Amniotic stem cell (primary cell): ENCODE results near the gene AGAP1.

Source experiments
- DNase-seq: peaks from one replicate; lab custom pipeline; 2025; lab: John Stamatoyannopoulos, UW

The AGAP1 gene

GRCh38 chr2:235569837-235570236, 76.0 kb downstream of the AGAP1 start:
- no peak for DNase-seq

GRCh38 chr2:235570256-235570655, 76.4 kb downstream of the AGAP1 start:
- DNase-seq: no peak

GRCh38 chr2:235570966-235571692, 77.3 kb downstream of the AGAP1 start:
- DNase-seq: no peak

- no peak for DNase-seq
These were observed 78.7 kb downstream of the AGAP1 start for GRCh38 chr2:235572592-235572991.

GRCh38 chr2:235573331-235574221, 79.7 kb downstream of the AGAP1 start:
- DNase-seq: no peak

- no peak for DNase-seq
These were observed 81.6 kb downstream of the AGAP1 start for GRCh38 chr2:235575431-235575830.

GRCh38 chr2:235575904-235576303, 82.1 kb downstream of the AGAP1 start:
- DNase-seq: no peak

GRCh38 chr2:235576337-235576910, 82.6 kb downstream of the AGAP1 start:
- no peak for DNase-seq

GRCh38 chr2:235577404-235578330, 83.8 kb downstream of the AGAP1 start:
- DNase-seq: no peak

- no peak for DNase-seq
These were observed 85.3 kb downstream of the AGAP1 start for GRCh38 chr2:235579128-235579527.

- DNase-seq: no peak
These were observed 86.7 kb downstream of the AGAP1 start for GRCh38 chr2:235580426-235581157.

GRCh38 chr2:235582081-235582686, 88.3 kb downstream of the AGAP1 start:
- no peak for DNase-seq

GRCh38 chr2:235582729-235583128, 88.9 kb downstream of the AGAP1 start:
- no peak for DNase-seq

GRCh38 chr2:235583144-235583543, 89.3 kb downstream of the AGAP1 start:
- no peak for DNase-seq

- DNase-seq: no peak
These were observed 90.2 kb downstream of the AGAP1 start for GRCh38 chr2:235583925-235584637.

- no peak for DNase-seq
These were observed 90.8 kb downstream of the AGAP1 start for GRCh38 chr2:235584638-235585007.

- no peak for DNase-seq
These were observed 93.4 kb downstream of the AGAP1 start for GRCh38 chr2:235587202-235587601.

GRCh38 chr2:235588750-235589149, 94.9 kb downstream of the AGAP1 start:
- no peak for DNase-seq

- DNase-seq: no peak
These were observed 97.4 kb downstream of the AGAP1 start for GRCh38 chr2:235591231-235591730.

GRCh38 chr2:235591921-235592320, 98.1 kb downstream of the AGAP1 start:
- DNase-seq: no peak
